HepG2 (cell line): ENCODE results near the gene BBS1. TPM values are rescaled to one million over a fixed set of nuclear protein-coding genes. Genes with fewer than 3 reads are reported as not detected.

ENCODE experiments used
- ATAC-seq: fragments of 200-7000 bp; cut with Tn5 transposase; 3 replicates; pipeline ENCODE4 v1.9.1; 2020; ENCODE audit warnings: mild to moderate bottlenecking, moderate library complexity
- BruUV-seq: library from RNA; stranded (reverse); fragments of 400-500 nt; replicated peaks from 2 replicates; lab custom pipeline; 2021; lab: Mats Ljungman, UMichigan
- CTCF ChIA-PET: fragments of 300-600 bp; formaldehyde crosslinking; extraction: SDS; loops from one replicate; lab custom pipeline; 2021; ENCODE audit warnings: low total read pairs, inconsistent platforms, low intra/inter-chr PET ratio; lab: Yijun Ruan, JAX
- POLR2A ChIA-PET: fragments of 350-600 bp; sonication (Branson Sonifier 250); formaldehyde crosslinking; loops from one replicate; lab custom pipeline; 2020; ENCODE audit warnings: antibody characterized with exemption, inconsistent platforms; lab: Yijun Ruan, JAX
- DNase-seq: peaks from one replicate; pipeline ENCODE4 v3.0.0-alpha.2; 2015; ENCODE audit warnings: low spot score
- FAIRE-seq: peaks from 3 replicates; lab custom pipeline; 2011; peaks lifted over from hg19 to GRCh38; lab: Jason Lieb, UNC
- H2AFZ ChIP-seq: one replicate; pipeline ENCODE4 v1.6.1; 2011; ENCODE audit warnings: low read length, inconsistent platforms
- H3K27ac ChIP-seq: fragments of 300-600 bp; 3 replicates; pipeline ENCODE4 v1.8.0; 2011; ENCODE audit warnings: mixed run types, mild to moderate bottlenecking, mixed read lengths, low read length, inconsistent platforms; ENCODE audit not compliant: insufficient read depth; ENCODE audit errors: extremely low read length
- H3K27me3 ChIP-seq, 2 experiments: fragments of 200-600 bp in 1 of 2; 2 replicates in 1 of 2; 3 replicates in 1 of 2; pipeline versions ENCODE4 v1.6.0 to v1.8.0; 2011; ENCODE audit warnings: low read length in 2 of 2, mild to moderate bottlenecking in 2 of 2, moderate library complexity in 2 of 2, inconsistent platforms in 1 of 2; ENCODE audit not compliant: insufficient read depth in 2 of 2, control insufficient read depth in 1 of 2
- H3K36me3 ChIP-seq, 2 experiments: fragments of 200-600 bp in 1 of 2; replicated peaks in 1 of 2; 2 replicates in 1 of 2; 3 replicates in 1 of 2; pipeline versions ENCODE4 v1.5.1 to v1.8.0; 2011; ENCODE audit warnings: low read length in 2 of 2, inconsistent platforms in 1 of 2; ENCODE audit not compliant: insufficient read depth in 2 of 2, control insufficient read depth in 1 of 2
- H3K4me1 ChIP-seq: 2 replicates; pipeline ENCODE4 v1.5.1; 2012; ENCODE audit warnings: low read length, inconsistent platforms; ENCODE audit not compliant: insufficient read depth
- H3K4me2 ChIP-seq: 2 replicates; pipeline ENCODE4 v1.6.0; 2011; ENCODE audit warnings: low read depth, low read length, inconsistent platforms
- H3K4me3 ChIP-seq, 3 experiments: fragments of 200-600 bp in 1 of 3; sonication (generic), shearing (Covaris generic) in 1 of 3; replicated peaks in 1 of 3; 2 replicates each; pipeline ENCODE4 v1.5.1; 2011 to 2016; ENCODE audit warnings: low read length in 3 of 3, inconsistent platforms in 2 of 3, low read depth in 2 of 3, mild to moderate bottlenecking in 2 of 3, control low read depth in 1 of 3, mixed read lengths in 1 of 3; ENCODE audit not compliant: insufficient read depth in 1 of 3
- H3K79me2 ChIP-seq: one replicate; pipeline ENCODE4 v1.6.1; 2011; ENCODE audit warnings: low read length, inconsistent platforms; ENCODE audit not compliant: insufficient read depth
- H3K9ac ChIP-seq: 2 replicates; pipeline ENCODE4 v1.6.0; 2011; ENCODE audit warnings: mild to moderate bottlenecking, low read depth, low read length, inconsistent platforms; ENCODE audit not compliant: insufficient read depth
- H3K9me3 ChIP-seq: 2 replicates; pipeline ENCODE4 v1.5.1; 2012; ENCODE audit warnings: mild to moderate bottlenecking, low read length
- H4K20me1 ChIP-seq: 2 replicates; pipeline ENCODE4 v1.6.0; 2011; ENCODE audit warnings: inconsistent platforms, mild to moderate bottlenecking, low read length, moderate library complexity; ENCODE audit not compliant: insufficient read depth
- HDAC6 ChIP-seq: fragments of 200-600 bp; sonication (generic); IDR thresholded peaks from 2 replicates; pipeline ENCODE4 v1.7.0; 2017; ENCODE audit warnings: mild to moderate bottlenecking, antibody characterized with exemption, low read length, low read depth
- HNRNPUL1 ChIP-seq: fragments of 200-400 bp; formaldehyde crosslinking; IDR thresholded peaks from 2 replicates; pipeline ENCODE4 v1.6.1; 2017; ENCODE audit warnings: low read depth, mild to moderate bottlenecking, low read length, moderate library complexity
- JARID2 ChIP-seq: sonication (generic); formaldehyde crosslinking; IDR thresholded peaks from 2 replicates; pipeline ENCODE4 v1.8.1; 2023; ENCODE audit warnings: missing genetic modification reagents, inconsistent platforms; ENCODE audit not compliant: insufficient replicate concordance
- MNT ChIP-seq: fragments of 450-650 bp; IDR thresholded peaks from 2 replicates; pipeline ENCODE4 v1.6.1; 2016
- NFYC ChIP-seq: IDR thresholded peaks from 2 replicates; pipeline ENCODE4 v1.6.1; 2016; ENCODE audit warnings: missing genetic modification reagents, missing compliant biosample characterization
- RNF2 ChIP-seq: fragments of 450-650 bp; conservative IDR thresholded peaks from 2 replicates; pipeline ENCODE4 v1.6.1; 2016; ENCODE audit warnings: low read depth
- SSRP1 ChIP-seq: IDR thresholded peaks from 2 replicates; pipeline ENCODE4 v1.6.1; 2016; ENCODE audit warnings: control low read depth
- TRIM24 ChIP-seq: sonication (generic); formaldehyde crosslinking; IDR thresholded peaks from 2 replicates; pipeline ENCODE4 v1.8.0; 2022; ENCODE audit warnings: mild to moderate bottlenecking, missing genetic modification reagents
- WIZ ChIP-seq: sonication (generic); formaldehyde crosslinking; IDR thresholded peaks from 2 replicates; pipeline ENCODE4 v1.5.1; 2020; ENCODE audit warnings: mild to moderate bottlenecking, missing genetic modification reagents
- ZBTB7A ChIP-seq: sonication (generic); formaldehyde crosslinking; IDR thresholded peaks from 2 replicates; pipeline ENCODE4 v1.8.0; 2022; ENCODE audit warnings: mild to moderate bottlenecking, missing genetic modification reagents
- ZNF569 ChIP-seq: sonication (generic); formaldehyde crosslinking; IDR thresholded peaks from 2 replicates; pipeline ENCODE4 v1.5.0; 2020; ENCODE audit warnings: mild to moderate bottlenecking, missing genetic modification reagents, moderate library complexity, borderline replicate concordance
- WGBS: methylation state at CpG from one replicate; pipeline ENCODE4 v1.1.6; 2017; ENCODE audit warnings: low lambda C conversion rate; 5-methylcytosine and 5-hydroxymethylcytosine counted together
- in situ Hi-C: cut with HindIII; loops from 2 replicates; pipeline ENCODE4 v1.10.0; 2017; ENCODE audit warnings: low pct_unique_long_range_greater_than_20kb; ENCODE audit not compliant: extremely low pct_ligation_motif_present
- intact Hi-C: fragments of 100-400 bp; cut with micrococcal nuclease; formaldehyde crosslinking; loops from one replicate; pipeline ENCODE4 v1.10.0; 2022; ENCODE audit not compliant: unreplicated experiment
- polyA plus RNA-seq, 8 experiments: library from polyadenylated mRNA; depleted of rRNA in 3 of 8; stranded (reverse) in 7 of 8; unstranded in 1 of 8; fragments of >200 nt; fragmentation: Illumina TruSeq in 4 of 8; extraction: Trizol in 4 of 8; gene quantifications; 2 replicates each; pipeline versions ENCODE4 v1.2.1 to v1.2.3, GENCODE V29; 2011 to 2016; ENCODE audit warnings: low read depth in 4 of 8, missing spikeins in 1 of 8, mixed read lengths in 1 of 8; ENCODE audit not compliant: insufficient read depth in 1 of 8
- total RNA-seq, 5 experiments: library from RNA; depleted of rRNA; stranded (reverse); fragments of >200 nt; fragmentation: Illumina TruSeq; extraction: Trizol; gene quantifications; 2 replicates each; pipeline ENCODE4 v1.2.3, GENCODE V29; 2016; ENCODE audit warnings: low read depth in 1 of 5

Gene BBS1
- total and polyA plus RNA-seq, 2 of the 13 experiments (the other 11 are each of a cell fraction or from before 2014, with no cell fraction given): 11.7 to 14.1 TPM

- ChIA-PET CTCF (no interaction called here), POLR2A (no interaction called here)
- Histone ChIP-seq H3K4me3 (no peak overlapping the region), H3K9me3 (no peaks in the 10 kb centered on the region), H3K36me3 (no peaks in the 10 kb centered on the region), H4K20me1 (no peaks in the 10 kb centered on the region), H3K9ac (no peak overlapping the region), H3K79me2 (no peaks in the 10 kb centered on the region), H3K27me3 (peaks cover 3 to 47% of the 10 kb centered on the region in 2 experiments; a peak in 4 of 5 replicates), H3K4me2 (no peak overlapping the region), H2AFZ (no peak overlapping the region), H3K4me1 (no peaks in the 10 kb centered on the region), H3K27ac (no peak overlapping the region)
- intact Hi-C loops: no loop called here
- no peak for FAIRE-seq
- ATAC-seq: no peak
- no peak for TF ChIP-seq SSRP1 (CRISPR knock-in tag)
- TF ChIP-seq RNF2: no peak
- TF ChIP-seq TRIM24: no peak
- no peak for TF ChIP-seq NFYC (CRISPR knock-in tag)
- TF ChIP-seq HNRNPUL1: no peak
- no peak for TF ChIP-seq ZNF569 (CRISPR knock-in tag)
- no peak for TF ChIP-seq JARID2 (CRISPR knock-in tag)
- no peak for TF ChIP-seq HDAC6
- no peak for TF ChIP-seq ZBTB7A
- no peak for TF ChIP-seq WIZ
- no peak for TF ChIP-seq MNT
- no TSS peak for BruUV-seq
- DNase-seq: no peak
- in situ Hi-C loops: loop anchor here (25.0 kb wide), 1 partner anchor 270 kb away; the partner anchor contains the start of gene RCE1
- 50% methylated on average over 5 of the region's 15 CpGs for whole genome bisulfite sequencing
Observed at GRCh38 chr11:66567787-66568123, 57.3 kb downstream of the BBS1 start.
